Suprapubic skin (tissue), 4 donors: Measurements from ENCODE around the gene CAPZA3. TPM values are rescaled to one million over a fixed set of nuclear protein-coding genes. Genes with fewer than 3 reads are reported as not detected.

ENCODE experiments used
- DNase-seq, 2 donors: peaks; one replicate each; pipeline ENCODE4 v3.0.0-alpha.2; 2019; ENCODE audit warnings: low spot score in 2 of 2
- H3K27ac ChIP-seq: fragments of 200-600 bp; sonication (generic); one replicate; pipeline ENCODE4 v1.5.1; 2019
- H3K27me3 ChIP-seq: fragments of 200-600 bp; sonication (generic); one replicate; pipeline ENCODE4 v1.5.1; 2019
- H3K36me3 ChIP-seq: fragments of 200-600 bp; sonication (generic); one replicate; pipeline ENCODE4 v1.5.1; 2019
- H3K4me1 ChIP-seq: fragments of 200-600 bp; sonication (generic); one replicate; pipeline ENCODE4 v1.5.1; 2019
- H3K4me3 ChIP-seq: fragments of 200-600 bp; sonication (generic); one replicate; pipeline ENCODE4 v1.5.1; 2019; ENCODE audit warnings: mild to moderate bottlenecking
- H3K9me3 ChIP-seq: fragments of 200-600 bp; sonication (generic); one replicate; pipeline ENCODE4 v1.5.1; 2019
- CTCF ChIP-seq, 2 donors: fragments of 200-600 bp in 1 of 2; fragments of 450-650 bp in 1 of 2; sonication (generic) in 1 of 2; IDR thresholded peaks; one replicate each; pipeline ENCODE4 v1.5.1; 2016 to 2019; ENCODE audit warnings: antibody characterized with exemption in 2 of 2, mild to moderate bottlenecking in 1 of 2, moderate library complexity in 1 of 2
- EP300 ChIP-seq: sonication (generic); formaldehyde crosslinking; IDR thresholded peaks from one replicate; pipeline ENCODE4 v1.6.1; 2017; ENCODE audit warnings: antibody characterized with exemption
- POLR2A ChIP-seq, 2 donors: fragments of 450-650 bp; IDR thresholded peaks; one replicate each; pipeline ENCODE4 v1.6.1; 2017; ENCODE audit warnings: antibody characterized with exemption in 2 of 2, mild to moderate bottlenecking in 2 of 2, moderate library complexity in 2 of 2
- POLR2AphosphoS5 ChIP-seq, 3 donors: sonication (generic); formaldehyde crosslinking; IDR thresholded peaks; one replicate each; pipeline ENCODE4 v1.6.1; 2017; ENCODE audit warnings: antibody characterized with exemption in 3 of 3
- WGBS: methylation state at CpG from one replicate; pipeline ENCODE4 v1.1.5; 2018; 5-methylcytosine and 5-hydroxymethylcytosine counted together
- total RNA-seq, 4 donors: library from RNA; depleted of rRNA; stranded (reverse); fragments of >200 nt; gene quantifications; one replicate each; pipeline ENCODE4 v1.1.0, GENCODE V29; 2016

The CAPZA3 gene
- total RNA-seq, 4 donors from 2014 or later: 1.6 to 5.3 TPM; not detected in 2

- Histone ChIP-seq H3K36me3 (no peaks in the 10 kb centered on the region), H3K4me3 (no peak overlapping the region), H3K27ac (no peak overlapping the region), H3K9me3 (no peaks in the 10 kb centered on the region), H3K4me1 (peaks cover 2% of the 10 kb centered on the region), H3K27me3 (no peaks in the 10 kb centered on the region)
- TF ChIP-seq EP300 (no peak), POLR2A (IDR thresholded peaks at IDR 0.05) (no peak), CTCF (IDR thresholded peaks at IDR 0.05) (no peak), POLR2AphosphoS5 (IDR thresholded peaks at IDR 0.05) (no peak)
- DNase-seq: no peak
- WGBS: 55% methylated on average over 3 of the region's 3 CpGs
Observed at GRCh38 chr12:18719922-18720510, 17.9 kb upstream of the CAPZA3 start.

GRCh38 chr12:18720690-18721089 is 17.2 kb upstream of the CAPZA3 start:
- Histone ChIP-seq H3K4me1 (peaks cover 2% of the 10 kb centered on the region), H3K27me3 (no peaks in the 10 kb centered on the region), H3K36me3 (no peaks in the 10 kb centered on the region), H3K9me3 (no peaks in the 10 kb centered on the region), H3K4me3 (no peak overlapping the region), H3K27ac (no peak overlapping the region)
- no peak for TF ChIP-seq CTCF (IDR thresholded peaks at IDR 0.05)
- TF ChIP-seq POLR2AphosphoS5 (IDR thresholded peaks at IDR 0.05): no peak
- TF ChIP-seq EP300: no peak
- no peak for TF ChIP-seq POLR2A (IDR thresholded peaks at IDR 0.05)
- DNase-seq: no peak

- TF ChIP-seq POLR2AphosphoS5 (IDR thresholded peaks at IDR 0.05) (no peak), CTCF (IDR thresholded peaks at IDR 0.05) (no peak), EP300 (no peak), POLR2A (IDR thresholded peaks at IDR 0.05) (no peak)
- peaks cover 2% of the 10 kb centered on the region for H3K4me1 ChIP-seq
- no peak overlapping the region for H3K27ac ChIP-seq
- H3K36me3 ChIP-seq: no peaks in the 10 kb centered on the region
- no peaks in the 10 kb centered on the region for H3K27me3 ChIP-seq
- DNase-seq: no peak
- no peaks in the 10 kb centered on the region for H3K9me3 ChIP-seq
- WGBS: 68% methylated on average over 1 of the region's 1 CpG
- H3K4me3 ChIP-seq: no peak overlapping the region
Observed at GRCh38 chr12:18721452-18721851, 16.5 kb upstream of the CAPZA3 start.

GRCh38 chr12:18723752-18724151 is 14.2 kb upstream of the CAPZA3 start:
- Histone ChIP-seq H3K36me3 (no peaks in the 10 kb centered on the region), H3K4me1 (peaks cover 2% of the 10 kb centered on the region), H3K9me3 (no peaks in the 10 kb centered on the region), H3K27me3 (no peaks in the 10 kb centered on the region), H3K4me3 (no peak overlapping the region), H3K27ac (no peak overlapping the region)
- TF ChIP-seq CTCF (IDR thresholded peaks at IDR 0.05) (no peak), POLR2A (IDR thresholded peaks at IDR 0.05) (no peak), EP300 (no peak), POLR2AphosphoS5 (IDR thresholded peaks at IDR 0.05) (no peak)
- no peak for DNase-seq
- WGBS: 64% methylated on average over 2 of the region's 2 CpGs

GRCh38 chr12:18731156-18731555 is 6.8 kb upstream of the CAPZA3 start:
- Histone ChIP-seq H3K27me3 (no peaks in the 10 kb centered on the region), H3K9me3 (no peaks in the 10 kb centered on the region), H3K36me3 (no peaks in the 10 kb centered on the region), H3K27ac (no peak overlapping the region), H3K4me3 (no peak overlapping the region), H3K4me1 (no peaks in the 10 kb centered on the region)
- WGBS: 81% methylated on average over 5 of the region's 5 CpGs
- DNase-seq: no peak
- TF ChIP-seq POLR2AphosphoS5 (IDR thresholded peaks at IDR 0.05) (no peak), POLR2A (IDR thresholded peaks at IDR 0.05) (no peak), CTCF (IDR thresholded peaks at IDR 0.05) (no peak), EP300 (no peak)
